SK-N-SH (cell line): ENCODE measurements around the gene ZC3H18. TPM values are rescaled to one million over a fixed set of nuclear protein-coding genes. Genes with fewer than 3 reads are reported as not detected.

ENCODE experiments used
- CTCF ChIA-PET: fragments of 300-600, 350-600 bp; formaldehyde crosslinking; extraction: SDS; loops from one replicate; lab custom pipeline; 2021; lab: Yijun Ruan, JAX
- POLR2A ChIA-PET: fragments of 350-600 bp; sonication (Branson Sonifier 250); formaldehyde crosslinking; extraction: SDS; loops from one replicate; lab custom pipeline; 2020; ENCODE audit warnings: antibody characterized with exemption, inconsistent platforms; lab: Yijun Ruan, JAX
- DNase-seq: peaks from one replicate; pipeline ENCODE4 v3.0.0; 2012
- H2AFZ ChIP-seq: fragments of 200-600 bp; sonication (generic); 2 replicates; pipeline ENCODE4 v1.8.1; 2016; ENCODE audit warnings: antibody characterized with exemption, mild to moderate bottlenecking, low read depth
- H3F3A ChIP-seq: fragments of 200-600 bp; sonication (generic); replicated peaks from 2 replicates; pipeline ENCODE3; 2016; ENCODE audit warnings: antibody characterized with exemption, mild to moderate bottlenecking; ENCODE audit not compliant: insufficient read depth
- H3K27ac ChIP-seq, 2 experiments: fragments of 200-500 bp in 1 of 2; fragments of 200-600 bp in 1 of 2; sonication (Bioruptor generic) in 1 of 2; sonication (generic), shearing (Covaris generic) in 1 of 2; 2 replicates each; pipeline versions ENCODE4 v1.5.1 to v1.6.1; 2014 to 2016; ENCODE audit warnings: low read depth in 2 of 2, inconsistent platforms in 1 of 2, low read length in 1 of 2, mild to moderate bottlenecking in 1 of 2, mixed read lengths in 1 of 2
- H3K27me3 ChIP-seq: fragments of 200-600 bp; sonication (generic), shearing (Covaris generic); 2 replicates; pipeline ENCODE4 v1.6.1; 2016; ENCODE audit warnings: mixed run types; ENCODE audit not compliant: insufficient read depth
- H3K36me3 ChIP-seq, 2 experiments: fragments of 200-500 bp in 1 of 2; fragments of 200-600 bp in 1 of 2; sonication (Bioruptor generic) in 1 of 2; sonication (generic) in 1 of 2; replicated peaks in 1 of 2; 2 replicates each; pipeline versions ENCODE3 to v1.5.1; 2014 to 2016; ENCODE audit warnings: low read length in 1 of 2, mild to moderate bottlenecking in 1 of 2; ENCODE audit not compliant: insufficient read depth in 2 of 2, control insufficient read depth in 1 of 2
- H3K4me1 ChIP-seq, 2 experiments: fragments of 200-500 bp in 1 of 2; fragments of 200-600 bp in 1 of 2; sonication (Bioruptor generic) in 1 of 2; sonication (generic), shearing (Covaris generic) in 1 of 2; 2 replicates each; pipeline versions ENCODE4 v1.5.1 to v1.6.1; 2014 to 2016; ENCODE audit warnings: low read depth in 1 of 2, low read length in 1 of 2, mixed run types in 1 of 2; ENCODE audit not compliant: insufficient read depth in 2 of 2, control insufficient read depth in 1 of 2
- H3K4me2 ChIP-seq: fragments of 200-600 bp; sonication (generic), shearing (Covaris generic); 2 replicates; pipeline ENCODE4 v1.6.1; 2017; ENCODE audit warnings: mixed run types
- H3K4me3 ChIP-seq, 2 experiments: fragments of 200-500 bp in 1 of 2; fragments of 200-600 bp in 1 of 2; sonication (Bioruptor generic) in 1 of 2; sonication (generic), shearing (Covaris generic) in 1 of 2; 2 replicates each; pipeline versions ENCODE4 v1.5.1 to v1.8.1; 2014 to 2016; ENCODE audit warnings: low read depth in 2 of 2, inconsistent platforms in 1 of 2, low read length in 1 of 2, mild to moderate bottlenecking in 1 of 2, mixed read lengths in 1 of 2, moderate library complexity in 1 of 2
- H3K79me2 ChIP-seq: fragments of 200-600 bp; sonication (generic); 2 replicates; pipeline ENCODE4 v1.8.1; 2017; ENCODE audit warnings: mild to moderate bottlenecking; ENCODE audit not compliant: insufficient read depth
- H3K9ac ChIP-seq: fragments of 200-600 bp; sonication (generic); 2 replicates; pipeline ENCODE4 v1.6.1; 2017; ENCODE audit warnings: mixed run types
- H3K9me2 ChIP-seq: fragments of 200-600 bp; sonication (generic); 2 replicates; pipeline ENCODE4 v1.6.1; 2017; ENCODE audit warnings: mixed run types
- H3K9me3 ChIP-seq: fragments of 200-600 bp; sonication (generic); 2 replicates; pipeline ENCODE4 v1.6.1; 2017; ENCODE audit warnings: mixed run types, mild to moderate bottlenecking, moderate library complexity
- H4K20me1 ChIP-seq: fragments of 200-600 bp; sonication (generic); 2 replicates; pipeline ENCODE4 v1.6.1; 2017; ENCODE audit warnings: mild to moderate bottlenecking, mixed run types; ENCODE audit not compliant: insufficient read depth
- CHD2 ChIP-seq: fragments of 150-350 bp; IDR thresholded peaks from 2 replicates; pipeline ENCODE4 v1.6.1; 2018; ENCODE audit warnings: low read length; ENCODE audit not compliant: partially characterized antibody
- ELF1 ChIP-seq: IDR thresholded peaks from 2 replicates; pipeline ENCODE4 v1.4.0; 2012
- EP300 ChIP-seq, 2 experiments: IDR thresholded peaks; 2 replicates each; pipeline versions ENCODE4 v1.4.0 to v1.6.1; 2012; ENCODE audit warnings: borderline replicate concordance in 1 of 2, low read depth in 1 of 2, low read length in 1 of 2
- FOXJ3 ChIP-seq: sonication (generic); formaldehyde crosslinking; IDR thresholded peaks from 2 replicates; pipeline ENCODE4 v1.5.1; 2020; ENCODE audit warnings: mild to moderate bottlenecking, missing genetic modification reagents
- FOXM1 ChIP-seq: IDR thresholded peaks from 2 replicates; pipeline ENCODE4 v1.4.0; 2012; ENCODE audit warnings: low read depth, mild to moderate bottlenecking
- GABPA ChIP-seq: IDR thresholded peaks from 2 replicates; pipeline ENCODE4 v1.4.0; 2012; ENCODE audit warnings: low read depth, mild to moderate bottlenecking
- MEF2A ChIP-seq: IDR thresholded peaks from 2 replicates; pipeline ENCODE4 v1.4.0; 2012; ENCODE audit warnings: low read depth, borderline replicate concordance
- RAD21 ChIP-seq: IDR thresholded peaks from 2 replicates; pipeline ENCODE4 v1.6.1; 2012; ENCODE audit warnings: mild to moderate bottlenecking, low read length
- RFX5 ChIP-seq: IDR thresholded peaks from 2 replicates; pipeline ENCODE4 v1.6.1; 2012; ENCODE audit warnings: mild to moderate bottlenecking, improper control_type of control experiment, low read length
- SMC3 ChIP-seq: IDR thresholded peaks from 2 replicates; pipeline ENCODE4 v1.6.1; 2012; ENCODE audit warnings: low read depth, low read length, improper control_type of control experiment
- TAF1 ChIP-seq: IDR thresholded peaks from 2 replicates; pipeline ENCODE4 v1.6.1; 2012; ENCODE audit warnings: low read depth, mild to moderate bottlenecking, low read length, moderate library complexity, borderline replicate concordance
- TCF12 ChIP-seq: IDR thresholded peaks from 2 replicates; pipeline ENCODE4 v1.4.0; 2012
- WGBS: methylation state at CpG from one replicate; pipeline ENCODE4 v1.1.6; 2017; ENCODE audit warnings: low lambda C conversion rate; 5-methylcytosine and 5-hydroxymethylcytosine counted together
- polyA plus RNA-seq, 3 experiments: library from polyadenylated mRNA; depleted of rRNA; stranded (reverse); fragments of >200 nt; gene quantifications; 2 replicates each; pipeline ENCODE4 v1.2.3, GENCODE V29; 2012
- TF ChIP-seq, protein P1 (sequence below): IDR thresholded peaks from 2 replicates; pipeline ENCODE4 v1.4.0; 2012; ENCODE audit warnings: low read depth
- TF ChIP-seq, protein P2 (sequence below): IDR thresholded peaks from 2 replicates; pipeline ENCODE4; 2012
- TF ChIP-seq, protein P3 (sequence below): fragments of 150-350 bp; IDR thresholded peaks from 2 replicates; pipeline ENCODE4 v1.6.1; 2016; ENCODE audit warnings: mild to moderate bottlenecking, low read depth, low read length

The ZC3H18 gene
- polyA plus RNA-seq, 1 of the 3 experiments (the other 2 are of a cell fraction), result 32.7 TPM

DNA sequence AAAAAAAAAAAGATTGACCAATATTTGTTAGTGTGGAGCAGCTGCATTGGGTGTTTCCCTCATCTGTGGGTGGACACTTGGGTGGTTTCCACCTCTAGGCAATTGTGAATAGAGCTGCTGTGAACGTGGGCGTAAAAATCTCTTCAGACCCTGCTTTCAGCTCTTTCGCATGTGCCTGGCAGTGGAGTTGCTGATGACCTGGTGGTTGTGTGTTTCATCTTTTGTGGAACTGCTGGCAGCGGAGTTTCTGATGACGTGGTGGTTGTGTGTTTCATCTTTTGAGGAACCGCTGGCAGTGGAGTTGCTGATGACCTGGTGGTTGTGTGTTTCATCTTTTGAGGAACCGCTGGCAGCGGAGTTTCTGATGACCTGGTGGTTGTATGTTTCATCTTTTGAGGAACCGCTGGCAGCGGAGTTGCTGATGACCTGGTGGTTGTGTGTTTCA is 21.4 kb downstream of the ZC3H18 start:
- no peak overlapping the region for H3K4me3 ChIP-seq
- H3K27me3 ChIP-seq, result no peaks in the 10 kb centered on the region
- H3K36me3 ChIP-seq, result peaks cover 19 to 48% of the 10 kb centered on the region in 2 experiments
- no peak overlapping the region for H3K4me2 ChIP-seq
- H2AFZ ChIP-seq, result no peak overlapping the region
- H3K4me1 ChIP-seq, result no peaks in the 10 kb centered on the region
- 94% methylated on average over 10 of the region's 10 CpGs for WGBS
- TF ChIP-seq RAD21 (no peak), TAF1 (no peak), EP300 (IDR thresholded peaks at IDR 0.05; ENCODE audit: borderline replicate concordance in 1 of 2, low read depth in 1 of 2, low read length in 1 of 2) (no peak), TCF12 (no peak), RFX5 (no peak), GABPA (no peak), ELF1 (no peak), FOXM1 (no peak), CHD2 (no peak), FOXJ3 (CRISPR knock-in tag) (no peak)
- TF ChIP-seq, protein P1, sequence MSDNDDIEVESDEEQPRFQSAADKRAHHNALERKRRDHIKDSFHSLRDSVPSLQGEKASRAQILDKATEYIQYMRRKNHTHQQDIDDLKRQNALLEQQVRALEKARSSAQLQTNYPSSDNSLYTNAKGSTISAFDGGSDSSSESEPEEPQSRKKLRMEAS, result no peak
- TF ChIP-seq, protein P2, sequence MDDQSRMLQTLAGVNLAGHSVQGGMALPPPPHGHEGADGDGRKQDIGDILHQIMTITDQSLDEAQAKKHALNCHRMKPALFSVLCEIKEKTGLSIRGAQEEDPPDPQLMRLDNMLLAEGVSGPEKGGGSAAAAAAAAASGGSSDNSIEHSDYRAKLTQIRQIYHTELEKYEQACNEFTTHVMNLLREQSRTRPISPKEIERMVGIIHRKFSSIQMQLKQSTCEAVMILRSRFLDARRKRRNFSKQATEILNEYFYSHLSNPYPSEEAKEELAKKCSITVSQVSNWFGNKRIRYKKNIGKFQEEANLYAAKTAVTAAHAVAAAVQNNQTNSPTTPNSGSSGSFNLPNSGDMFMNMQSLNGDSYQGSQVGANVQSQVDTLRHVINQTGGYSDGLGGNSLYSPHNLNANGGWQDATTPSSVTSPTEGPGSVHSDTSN, result no peak
- no peaks in the 10 kb centered on the region for H3F3A ChIP-seq
- ChIA-PET CTCF (no interaction called here), POLR2A (no interaction called here)
- H3K27ac ChIP-seq, result no peak overlapping the region
- no peaks in the 10 kb centered on the region for H3K9me3 ChIP-seq
- no peak for DNase-seq
- peaks cover 34% of the 10 kb centered on the region; the same call in 1 of the 2 replicates for H3K79me2 ChIP-seq
- H3K9ac ChIP-seq, result no peak overlapping the region
- H3K9me2 ChIP-seq, result no peaks in the 10 kb centered on the region
- H4K20me1 ChIP-seq, result no peaks in the 10 kb centered on the region; the same call in 1 of the 2 replicates

DNA sequence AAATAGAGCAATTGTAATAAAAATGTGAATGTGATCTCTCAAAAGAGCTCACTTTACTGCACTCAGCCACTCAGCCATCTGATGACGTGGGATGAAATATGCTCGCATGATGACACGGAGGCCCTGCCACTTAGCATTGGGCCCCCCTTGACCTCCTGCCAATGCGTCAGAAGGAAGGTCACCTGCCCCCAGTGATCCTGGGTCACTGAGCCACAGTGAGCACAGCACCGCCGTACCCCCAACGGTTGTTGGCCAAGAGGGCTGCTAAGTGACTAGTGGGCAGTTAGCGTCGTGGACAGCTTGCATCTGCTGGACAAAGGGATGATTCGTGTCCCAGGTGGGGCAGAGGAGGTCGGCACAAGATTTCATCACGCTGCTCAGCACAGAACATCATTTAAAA is 22.9 kb downstream of the ZC3H18 start:
- peaks cover 13 to 41% of the 10 kb centered on the region in 2 experiments for H3K36me3 ChIP-seq
- POLR2A ChIA-PET, result no interaction called here
- no peaks in the 10 kb centered on the region for H3K9me3 ChIP-seq
- no peak overlapping the region for H3K9ac ChIP-seq
- no peaks in the 10 kb centered on the region for H3K27me3 ChIP-seq
- no peak overlapping the region for H3K27ac ChIP-seq
- H2AFZ ChIP-seq, result no peak overlapping the region
- H3K4me3 ChIP-seq, result no peak overlapping the region
- no peaks in the 10 kb centered on the region; the same call in 1 of the 2 replicates for H4K20me1 ChIP-seq
- no peaks in the 10 kb centered on the region for H3F3A ChIP-seq
- peaks cover 43% of the 10 kb centered on the region; the same call in 1 of the 2 replicates for H3K79me2 ChIP-seq
- CTCF ChIA-PET, result no interaction called here
- H3K9me2 ChIP-seq, result no peaks in the 10 kb centered on the region
- 96% methylated on average over 11 of the region's 12 CpGs for WGBS
- no peak for DNase-seq
- TF ChIP-seq, protein P3, sequence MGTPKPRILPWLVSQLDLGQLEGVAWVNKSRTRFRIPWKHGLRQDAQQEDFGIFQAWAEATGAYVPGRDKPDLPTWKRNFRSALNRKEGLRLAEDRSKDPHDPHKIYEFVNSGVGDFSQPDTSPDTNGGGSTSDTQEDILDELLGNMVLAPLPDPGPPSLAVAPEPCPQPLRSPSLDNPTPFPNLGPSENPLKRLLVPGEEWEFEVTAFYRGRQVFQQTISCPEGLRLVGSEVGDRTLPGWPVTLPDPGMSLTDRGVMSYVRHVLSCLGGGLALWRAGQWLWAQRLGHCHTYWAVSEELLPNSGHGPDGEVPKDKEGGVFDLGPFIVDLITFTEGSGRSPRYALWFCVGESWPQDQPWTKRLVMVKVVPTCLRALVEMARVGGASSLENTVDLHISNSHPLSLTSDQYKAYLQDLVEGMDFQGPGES, result no peak
- no peak for TF ChIP-seq FOXM1
- no peak for TF ChIP-seq MEF2A
- no peak for TF ChIP-seq TCF12
- TF ChIP-seq GABPA, result no peak
- no peak for TF ChIP-seq SMC3
- TF ChIP-seq, protein P1, result no peak
- TF ChIP-seq RFX5, result no peak
- no peaks in the 10 kb centered on the region for H3K4me1 ChIP-seq
- H3K4me2 ChIP-seq, result no peak overlapping the region
